CD4-positive, alpha-beta T cell treated with Interleukin-21 for 1 hour (primary cell): ENCODE results near the gene YDJC.
A peak's percentile ranks its signal among the peaks of the same experiment; 100 is the strongest.
"Not testable (repeated sequence)": the region's sequence is repeated elsewhere in the genome, so short reads cannot be mapped to it uniquely, and the experiment has no call there.

Experiments used
- DNase-seq: peaks from one replicate; pipeline ENCODE4 v3.0.0-alpha.2; 2020

Gene YDJC

GRCh38 chr22:21650823-21651520, 21.1 kb upstream of the YDJC start:
- no peak for DNase-seq

- no peak for DNase-seq
Measured at GRCh38 chr22:21650280-21650679, 20.5 kb upstream of the YDJC start.

DNA sequence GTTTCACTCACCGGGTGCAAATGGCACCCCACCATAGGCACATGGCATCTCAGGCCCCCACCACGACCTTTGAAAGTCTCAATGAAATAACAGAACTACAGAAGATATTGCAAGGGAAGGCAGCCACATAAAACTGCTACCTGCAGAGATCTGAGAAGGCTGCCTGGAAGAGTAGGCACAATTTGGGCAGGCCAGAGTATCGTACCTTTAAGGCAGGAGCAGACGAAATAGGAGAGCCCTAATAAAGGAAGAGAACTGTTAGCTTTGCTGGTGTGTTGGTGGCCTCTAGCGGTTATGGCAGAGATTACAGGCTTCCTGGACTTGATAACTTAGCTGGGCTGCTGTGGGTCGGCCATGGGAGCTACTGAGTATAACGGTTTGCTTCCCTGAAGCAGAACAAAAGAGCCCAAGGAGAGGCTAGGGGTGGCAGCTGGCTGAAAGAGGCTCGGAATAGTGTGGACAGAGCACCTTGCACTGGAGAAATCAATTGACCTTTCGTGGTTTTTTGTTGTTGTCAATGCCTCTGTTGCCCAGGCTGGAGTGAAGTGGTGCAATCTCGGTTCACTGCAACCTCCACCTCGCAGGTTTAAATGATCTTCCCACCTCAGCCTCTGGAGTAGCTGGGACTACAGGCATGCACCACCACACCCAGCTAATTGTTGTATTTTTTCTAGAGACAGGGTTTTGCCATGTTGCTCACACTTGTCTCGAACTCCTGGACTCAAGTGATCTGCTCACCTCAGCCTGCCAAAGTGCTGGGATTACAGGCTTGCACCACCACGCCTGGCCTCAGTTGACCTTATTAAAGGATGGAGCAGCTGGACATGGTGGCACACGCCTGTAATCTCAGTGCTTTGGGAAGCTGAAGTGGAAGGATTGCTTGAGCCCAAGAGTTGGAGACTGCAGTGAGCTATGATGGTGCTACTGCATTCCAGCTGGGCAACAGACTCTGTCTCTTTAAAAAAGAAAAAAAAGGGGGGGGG, 17.1 kb upstream of the YDJC start:
- DNase-seq = peak; percentile 86

DNA sequence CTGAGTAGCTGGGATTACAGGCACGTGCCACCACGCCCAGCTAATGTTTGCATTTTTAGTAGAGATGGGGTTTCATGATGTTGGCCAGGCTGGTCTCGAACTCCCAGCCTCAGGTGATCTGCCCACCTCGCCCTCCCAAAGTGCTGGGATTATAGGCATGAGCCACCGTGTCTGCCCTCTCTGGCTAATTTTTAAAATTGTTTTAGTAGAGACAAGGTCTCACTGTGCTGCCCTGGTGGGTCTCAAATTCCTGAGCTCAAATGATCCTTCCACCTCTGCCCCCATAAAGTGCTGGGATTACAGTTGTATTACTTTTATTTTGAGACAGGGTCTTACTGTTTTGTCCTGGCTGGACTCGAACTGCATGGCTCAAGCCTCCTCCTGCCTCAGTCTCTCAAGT, 15.7 kb upstream of the YDJC start:
- not testable (repeated sequence) for DNase-seq

GRCh38 chr22:21643533-21644357, 13.9 kb upstream of the YDJC start:
- no peak for DNase-seq

GRCh38 chr22:21642584-21643448, 13.0 kb upstream of the YDJC start:
- DNase-seq = peak; percentile 65

- peak; percentile 99 for DNase-seq
Measured at GRCh38 chr22:21641789-21642583, 12.2 kb upstream of the YDJC start, which contains the start of gene SDF2L1. TSS of gene SDF2L1 (plus strand) at chr22:21642302. CDS start at chr22:21642337, 35 bp downstream.

- no peak for DNase-seq
Measured at GRCh38 chr22:21641417-21641788, 11.6 kb upstream of the YDJC start.

- no peak for DNase-seq
Measured at GRCh38 chr22:21640810-21641209, 11.0 kb upstream of the YDJC start.

- no peak for DNase-seq
Measured at GRCh38 chr22:21639359-21639758, 9.5 kb upstream of the YDJC start.

DNA sequence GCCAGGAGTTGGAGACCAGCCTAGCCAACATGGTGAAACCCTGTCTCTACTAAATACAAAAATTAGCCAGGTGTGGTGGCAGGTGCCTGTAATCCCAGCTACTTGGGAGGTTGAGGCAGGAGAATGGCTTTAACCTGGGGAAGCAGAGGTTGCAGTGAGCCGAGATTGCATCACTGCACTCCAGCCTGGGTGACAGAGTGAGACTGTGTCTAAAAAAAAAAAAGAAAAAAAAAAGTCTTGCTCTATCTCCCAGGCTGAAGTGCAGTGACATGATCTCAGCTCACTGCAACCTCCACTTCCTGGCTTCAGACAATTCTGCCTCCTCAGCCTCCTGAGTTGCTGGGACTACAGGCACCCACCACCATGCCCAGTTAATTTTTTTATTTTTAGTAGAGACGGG, 7.6 kb upstream of the YDJC start:
- not testable (repeated sequence) for DNase-seq

GRCh38 chr22:21636629-21637218, 6.9 kb upstream of the YDJC start:
- DNase-seq = no peak

GRCh38 chr22:21635771-21636510, 6.1 kb upstream of the YDJC start:
- DNase-seq = no peak

DNA sequence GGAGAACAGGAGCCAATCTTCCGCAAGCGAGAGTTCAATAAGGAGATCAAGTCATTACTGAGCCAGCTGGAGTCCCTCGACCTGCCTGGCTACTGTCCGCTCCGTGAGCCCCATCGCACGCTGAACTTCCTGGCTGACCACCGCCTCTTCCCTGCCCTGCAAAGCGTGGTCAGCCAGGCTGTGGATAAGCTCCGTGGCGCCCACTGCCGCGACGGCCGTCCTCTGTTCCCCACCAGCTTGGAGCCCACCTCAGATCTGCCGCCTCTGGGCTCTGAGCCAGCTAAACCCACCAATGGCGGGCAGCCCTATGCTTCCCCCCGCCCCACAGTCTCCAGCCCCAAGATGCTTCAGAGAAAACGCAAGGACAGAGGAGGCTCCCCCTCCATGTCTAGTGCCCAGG, 5.0 kb upstream of the YDJC start:
- DNase-seq = no peak

DNA sequence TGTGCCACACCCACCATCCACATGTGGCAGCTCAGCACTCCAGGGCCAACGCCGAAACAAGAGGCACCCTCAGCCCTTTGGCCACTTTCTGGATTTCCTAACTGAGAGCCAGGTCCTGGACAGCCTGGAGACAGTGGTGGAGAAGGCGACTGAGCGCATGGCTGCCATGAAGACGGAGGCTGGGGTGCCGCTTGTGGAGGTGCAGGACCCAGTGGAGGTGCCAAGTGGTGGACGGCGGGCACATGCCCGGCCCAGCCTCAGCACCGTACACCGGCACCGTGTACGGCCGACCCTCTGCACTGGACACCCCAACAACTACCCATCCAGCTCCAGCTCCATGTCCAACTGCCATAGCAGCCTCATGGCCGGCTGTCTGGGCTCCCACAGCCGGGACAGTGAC, 4.3 kb upstream of the YDJC start:
- no peak for DNase-seq

DNA sequence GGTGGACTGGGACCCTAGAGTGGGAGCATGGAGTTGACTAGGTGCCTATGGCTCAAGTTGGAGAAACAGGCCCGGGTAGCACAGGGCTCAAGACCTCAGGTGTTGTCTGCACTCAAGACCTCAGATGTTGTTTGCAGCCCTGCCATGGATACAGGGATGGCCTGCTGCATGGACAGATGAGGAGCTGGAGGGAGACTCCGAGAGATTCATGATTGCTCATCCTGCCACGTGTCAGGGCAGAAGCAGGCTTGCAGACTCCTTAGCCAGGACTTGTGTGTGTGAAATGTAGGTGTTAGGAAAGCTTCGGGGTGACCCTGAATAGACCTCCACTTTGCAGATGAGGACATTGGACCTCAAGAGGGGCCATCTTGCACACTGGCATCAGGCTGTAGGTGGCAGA, 3.7 kb upstream of the YDJC start:
- no peak for DNase-seq

- DNase-seq = no peak
Measured at GRCh38 chr22:21632931-21633330, 3.1 kb upstream of the YDJC start.

- peak; percentile 82 for DNase-seq
Measured at GRCh38 chr22:21632237-21632895, 2.5 kb upstream of the YDJC start, which contains the start of gene CCDC116. TSS of gene CCDC116 (plus strand) at chr22:21632760. CDS start at chr22:21633182, 422 bp downstream.

GRCh38 chr22:21631025-21631424, 1.2 kb upstream of the YDJC start:
- no peak for DNase-seq
